Right renal pelvis (tissue), 4 donors: ENCODE results near the gene CAST. TPM values are rescaled to one million over a fixed set of nuclear protein-coding genes. Genes with fewer than 3 reads are reported as not detected.
"Not testable (repeated sequence)": the region's sequence is repeated elsewhere in the genome, so short reads cannot be mapped to it uniquely, and the experiment has no call there.

Source experiments
- DNase-seq, 4 donors: peaks; one replicate each; pipeline ENCODE4 v3.0.0-alpha.2; 2013; ENCODE audit warnings: low read depth in 4 of 4, low spot score in 3 of 4, missing footprints in 1 of 4
- polyA plus RNA-seq, 4 donors: library from polyadenylated mRNA; unstranded; fragments of 120-200 nt; gene quantifications; one replicate each; pipeline ENCODE4 v1.2.1, GENCODE V29; 2013; ENCODE audit not compliant: insufficient read length in 4 of 4

The CAST gene
- polyA plus RNA-seq, 4 donors, result 133 to 213 (median 170) TPM

- DNase-seq, result no peak
These were observed 109.2 kb downstream of the CAST start for GRCh38 chr5:96771395-96771794.

- no peak for DNase-seq
These were observed 109.9 kb downstream of the CAST start for GRCh38 chr5:96772111-96772510.

GRCh38 chr5:96772542-96772941, 110.4 kb downstream of the CAST start:
- DNase-seq, result no peak

- DNase-seq, result no peak
These were observed 112.9 kb downstream of the CAST start for GRCh38 chr5:96775050-96775449.

- DNase-seq, result no peak
These were observed 113.5 kb downstream of the CAST start for GRCh38 chr5:96775689-96776088.

GRCh38 chr5:96776621-96777020, 114.4 kb downstream of the CAST start:
- no peak for DNase-seq

GRCh38 chr5:96778409-96778808, 116.2 kb downstream of the CAST start:
- DNase-seq, result no peak

GRCh38 chr5:96780626-96781025, 118.5 kb downstream of the CAST start:
- no peak for DNase-seq

- DNase-seq, result no peak
These were observed 119.1 kb downstream of the CAST start for GRCh38 chr5:96781031-96781971.

GRCh38 chr5:96783326-96783725, 121.2 kb downstream of the CAST start:
- no peak for DNase-seq

GRCh38 chr5:96785326-96786109, 123.3 kb downstream of the CAST start:
- DNase-seq, result no peak

- DNase-seq, result no peak
These were observed 126.1 kb downstream of the CAST start for GRCh38 chr5:96788112-96788749.

- DNase-seq, result no peak
These were observed 127.7 kb downstream of the CAST start for GRCh38 chr5:96789794-96790330.

- DNase-seq, result no peak
These were observed 128.9 kb downstream of the CAST start for GRCh38 chr5:96790961-96791504.

GRCh38 chr5:96794757-96795156, 132.6 kb downstream of the CAST start:
- DNase-seq, result no peak

- DNase-seq, result no peak
These were observed 133.4 kb downstream of the CAST start for GRCh38 chr5:96795626-96796025.

GRCh38 chr5:96796434-96796833, 134.3 kb downstream of the CAST start:
- no peak for DNase-seq

GRCh38 chr5:96801718-96802117, 139.5 kb downstream of the CAST start:
- not testable (repeated sequence) for DNase-seq

GRCh38 chr5:96807075-96807654, 145.0 kb downstream of the CAST start:
- DNase-seq, result peak; percentile 42 to 63 (median 48)

- DNase-seq, result no peak
These were observed 146.3 kb downstream of the CAST start for GRCh38 chr5:96808541-96808828.
